ENCODE results near the gene RYR3.

The RYR3 gene

DNA sequence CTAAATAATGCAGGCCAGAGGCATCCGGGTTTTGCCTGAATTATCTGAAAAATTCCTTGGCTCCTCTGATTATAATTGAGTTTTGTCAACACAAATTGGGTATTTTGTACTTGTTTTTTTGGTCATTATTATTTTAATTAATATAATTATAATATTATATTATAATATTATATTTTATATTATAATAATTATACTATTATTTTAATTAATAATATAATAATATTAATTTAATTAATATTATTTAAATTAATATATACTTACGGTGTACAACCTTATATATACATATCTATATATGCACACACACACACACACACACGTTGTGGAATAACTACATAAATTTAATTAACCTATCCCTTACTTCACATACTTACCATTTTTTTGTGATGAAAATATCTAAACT lies 73.5 kb downstream of the RYR3 start:
- no peak for TF ChIP-seq CTCF (IDR thresholded peaks at IDR 0.05)

DNA sequence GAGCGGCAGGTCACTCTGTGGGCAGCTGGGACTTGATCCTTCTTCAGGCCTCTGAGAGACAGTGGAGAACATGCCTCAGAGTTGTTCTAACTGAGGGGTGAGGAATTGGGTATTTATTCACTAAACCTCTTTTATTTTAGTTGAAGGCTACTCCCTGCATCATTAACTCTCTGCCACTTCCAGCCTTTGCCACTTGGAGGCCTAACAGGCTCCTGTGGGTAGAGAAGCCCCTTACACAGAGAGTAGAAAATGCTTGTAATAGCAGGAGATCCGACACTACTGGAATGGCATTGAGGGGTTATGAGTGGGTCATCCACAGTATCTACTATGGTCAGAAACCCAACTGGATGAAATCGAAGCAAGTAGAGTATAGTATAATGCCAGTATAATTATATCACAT lies 81.7 kb downstream of the RYR3 start:
- TF ChIP-seq CTCF (IDR thresholded peaks at IDR 0.05) = no peak

GRCh38 chr15:33393546-33393945 lies 82.8 kb downstream of the RYR3 start:
- TF ChIP-seq CTCF (IDR thresholded peaks at IDR 0.05) = no peak

DNA sequence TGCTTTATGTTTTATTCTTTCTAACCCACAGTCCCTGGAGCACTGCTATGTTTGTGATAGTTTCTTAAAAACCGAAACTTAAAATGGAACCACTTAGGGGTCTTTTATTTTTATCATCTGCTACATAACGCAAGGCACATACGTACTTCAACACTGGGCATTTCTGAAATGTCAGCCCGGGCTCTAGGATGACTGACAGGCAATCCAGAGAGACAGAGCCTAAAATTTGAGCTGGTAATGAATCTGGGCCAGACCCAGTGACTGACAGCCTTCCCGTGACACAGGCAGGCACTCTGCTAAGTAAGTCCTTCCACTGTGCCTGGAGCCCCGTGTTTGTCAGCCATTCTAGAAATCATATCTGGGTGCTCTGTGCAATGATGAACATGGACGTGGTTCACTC lies 84.6 kb downstream of the RYR3 start:
- no peak for TF ChIP-seq CTCF (IDR thresholded peaks at IDR 0.05)

DNA sequence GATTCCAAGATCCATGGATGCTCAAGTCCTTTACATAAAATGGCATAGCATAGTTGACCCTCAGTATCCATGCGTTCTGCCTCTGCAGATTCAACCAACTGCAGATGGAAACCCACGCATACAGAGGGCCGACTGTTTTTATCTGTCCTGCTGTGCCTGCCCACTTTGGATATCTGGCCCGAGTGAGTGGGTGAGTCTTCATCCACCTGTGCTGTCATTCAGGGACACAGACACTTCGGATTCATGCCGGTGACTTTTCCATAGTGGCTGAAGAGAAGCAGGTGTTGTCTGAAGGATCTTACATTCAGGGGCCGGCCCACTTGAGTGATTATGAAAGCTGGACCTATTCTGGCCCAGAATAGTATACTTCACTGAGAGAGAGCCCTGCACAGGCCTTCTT lies 85.1 kb downstream of the RYR3 start:
- TF ChIP-seq CTCF (IDR thresholded peaks at IDR 0.05) = no peak

DNA sequence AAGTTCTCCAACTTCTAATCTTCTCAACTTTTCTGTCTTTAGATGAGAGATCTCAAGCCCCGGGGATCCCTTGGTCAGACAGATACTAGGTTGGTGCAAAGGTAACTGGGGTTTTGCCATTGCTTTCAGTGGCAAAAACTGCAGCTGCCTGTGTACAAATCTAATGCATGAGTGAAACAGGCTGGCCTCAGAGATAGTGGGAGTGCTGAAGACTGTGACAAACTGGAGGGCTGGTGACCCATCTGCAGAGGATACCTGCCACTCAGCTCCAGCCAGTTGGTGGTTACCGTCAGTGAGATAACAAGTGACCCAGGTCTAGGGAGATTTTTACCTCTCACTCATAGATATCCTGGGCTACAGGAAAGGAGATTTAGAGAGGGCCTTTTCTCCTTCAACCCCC lies 85.7 kb downstream of the RYR3 start:
- no peak for TF ChIP-seq CTCF (IDR thresholded peaks at IDR 0.05)

DNA sequence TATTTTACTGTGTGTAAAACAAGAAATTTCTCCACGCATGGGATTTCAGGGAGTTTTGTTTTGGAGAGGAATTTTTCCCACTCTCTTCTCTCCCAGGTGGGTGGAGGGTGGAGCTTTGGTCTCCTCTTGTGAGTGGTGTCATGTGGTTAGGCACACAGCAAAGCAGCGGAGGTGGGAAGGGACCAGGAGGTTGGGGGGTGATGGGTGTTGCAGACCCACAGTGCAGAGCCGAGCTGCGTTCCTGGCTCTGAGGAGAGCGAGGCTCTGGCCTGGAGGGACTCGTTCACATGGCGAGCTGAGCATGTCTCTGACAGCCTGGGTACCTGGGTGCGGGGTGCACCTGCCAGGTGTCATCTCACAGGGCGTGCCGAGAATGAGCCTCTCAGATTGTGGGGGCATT lies 87.8 kb downstream of the RYR3 start:
- no peak for TF ChIP-seq CTCF (IDR thresholded peaks at IDR 0.05)

DNA sequence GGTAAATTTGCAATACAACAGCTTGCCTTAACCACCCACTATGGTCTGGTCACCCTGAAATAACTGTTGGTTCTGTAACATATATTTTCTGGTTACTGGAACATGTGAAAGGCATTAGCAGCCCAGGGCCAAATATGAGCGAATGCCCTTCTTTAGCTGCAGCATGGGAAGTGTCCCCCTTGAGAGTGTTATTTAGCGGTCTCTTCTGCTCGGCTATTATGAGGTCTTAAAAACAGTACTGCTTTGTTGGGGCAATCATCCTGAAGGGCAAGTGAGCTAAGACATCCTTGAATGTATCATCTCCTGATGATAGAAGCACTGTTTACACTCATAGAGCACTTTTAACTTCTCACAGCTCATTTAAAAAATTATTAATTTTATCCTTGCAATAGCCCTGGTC lies 90.2 kb downstream of the RYR3 start:
- no peak for TF ChIP-seq CTCF (IDR thresholded peaks at IDR 0.05)

Data from LNCAP (cell line).